Uterus (tissue), 2 donors: ENCODE measurements around the gene MAP3K14.

Experiments used
- CTCF ChIP-seq, 4 experiments: fragments of 200-600 bp in 2 of 4; fragments of 450-650 bp in 2 of 4; sonication (generic) in 2 of 4; IDR thresholded peaks; one replicate each; pipeline ENCODE4 v1.5.1; 2016 to 2019; ENCODE audit warnings: antibody characterized with exemption in 4 of 4, mild to moderate bottlenecking in 2 of 4, moderate library complexity in 1 of 4
- POLR2A ChIP-seq, 2 donors: fragments of 450-650 bp; IDR thresholded peaks; one replicate each; pipeline ENCODE4 v1.6.1; 2016; ENCODE audit warnings: antibody characterized with exemption in 2 of 2, mild to moderate bottlenecking in 1 of 2, moderate library complexity in 1 of 2

DNA sequence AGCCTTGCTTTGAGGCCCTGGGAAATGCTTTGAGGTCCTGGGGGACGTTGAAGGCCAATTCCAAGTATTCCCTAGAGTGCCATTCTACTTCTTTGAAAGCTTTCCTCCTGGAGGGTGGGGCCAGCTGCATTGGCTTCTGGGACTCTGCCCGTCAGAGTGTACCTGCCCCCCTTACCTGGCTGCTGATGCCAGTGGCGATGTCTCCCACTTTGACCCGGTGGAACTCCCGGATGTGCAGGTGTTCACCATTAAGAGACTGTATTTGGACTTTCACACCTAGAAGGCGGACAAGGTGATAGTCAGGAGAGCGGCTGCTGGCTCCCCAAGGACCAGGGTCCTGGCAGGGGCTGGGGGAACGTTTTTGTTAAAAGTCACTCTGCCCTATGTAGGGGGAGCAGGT is 51.8 kb downstream of the MAP3K14 start:
- TF ChIP-seq CTCF (IDR thresholded peaks at IDR 0.05): no peak
- TF ChIP-seq POLR2A (IDR thresholded peaks at IDR 0.05): no peak
